Caco-2 (cell line): ENCODE measurements around the gene ETV6. TPM values are rescaled to one million over a fixed set of nuclear protein-coding genes. Genes with fewer than 3 reads are reported as not detected.

Experiments
- BruUV-seq: library from RNA; stranded (reverse); fragments of 400-500 nt; replicated peaks from 2 replicates; lab custom pipeline; 2021; lab: Mats Ljungman, UMichigan
- CTCF ChIA-PET: fragments of 300-600 bp; sonication (Branson Sonifier 250); formaldehyde crosslinking; loops from one replicate; lab custom pipeline; 2022; ENCODE audit warnings: antibody characterized with exemption; lab: Charles Lee
- POLR2A ChIA-PET: fragments of 300-600 bp; sonication (Branson Sonifier 250); formaldehyde crosslinking; loops from one replicate; lab custom pipeline; 2022; ENCODE audit warnings: antibody characterized with exemption; lab: Charles Lee
- DNase-seq, 2 experiments: peaks; one replicate each; pipeline versions ENCODE4 v3.0.0 to v3.0.0-alpha.2; 2020 to 2022
- H3K27me3 ChIP-seq: replicated peaks from 2 replicates; pipeline ENCODE4 v1.6.0; 2011; ENCODE audit warnings: low read length; ENCODE audit not compliant: control insufficient read depth, insufficient read depth
- H3K36me3 ChIP-seq: 2 replicates; pipeline ENCODE4 v1.5.1; 2011; ENCODE audit warnings: low read length; ENCODE audit not compliant: control insufficient read depth, insufficient read depth
- H3K4me1 ChIP-seq: fragments of 250-450 bp; sonication (Bioruptor Pico); 2 replicates; pipeline ENCODE4 v1.5.1; 2020; ENCODE audit warnings: mild to moderate bottlenecking
- H3K4me3 ChIP-seq: 2 replicates; pipeline ENCODE4 v1.5.1; 2011; ENCODE audit warnings: low read depth, mild to moderate bottlenecking, control low read depth, low read length
- H3K9me3 ChIP-seq: fragments of 250-450 bp; sonication (Bioruptor Pico); 2 replicates; pipeline ENCODE4 v1.5.1; 2020; ENCODE audit warnings: mild to moderate bottlenecking, moderate library complexity
- H3K27ac Mint-ChIP-seq: one replicate; pipeline ENCODE4 v1.8.0; 2022; ENCODE audit warnings: mixed read lengths; ENCODE audit not compliant: unreplicated experiment
- H3K27me3 Mint-ChIP-seq: one replicate; pipeline ENCODE4 v1.8.0; 2022; ENCODE audit warnings: mixed read lengths; ENCODE audit not compliant: insufficient read depth, unreplicated experiment
- H3K36me3 Mint-ChIP-seq: one replicate; pipeline ENCODE4 v1.8.0; 2022; ENCODE audit warnings: mild to moderate bottlenecking, mixed read lengths; ENCODE audit not compliant: insufficient read depth, unreplicated experiment
- H3K4me1 Mint-ChIP-seq: one replicate; pipeline ENCODE4 v1.8.0; 2022; ENCODE audit warnings: low read depth, mixed read lengths; ENCODE audit not compliant: unreplicated experiment
- H3K4me3 Mint-ChIP-seq: one replicate; pipeline ENCODE4 v1.8.0; 2022; ENCODE audit warnings: mild to moderate bottlenecking, moderate library complexity, mixed read lengths; ENCODE audit not compliant: unreplicated experiment
- H3K9me3 Mint-ChIP-seq: one replicate; pipeline ENCODE4 v1.8.0; 2022; ENCODE audit warnings: mixed read lengths; ENCODE audit not compliant: unreplicated experiment
- CTCF ChIP-seq, 2 experiments: fragments of 200-600 bp in 1 of 2; IDR thresholded peaks; 1 replicate in 1 of 2; 2 replicates in 1 of 2; pipeline versions ENCODE4 v1.5.1 to v1.8.0; 2011 to 2022; ENCODE audit warnings: antibody characterized with exemption in 1 of 2, control low read depth in 1 of 2, inconsistent platforms in 1 of 2, low read depth in 1 of 2, low read length in 1 of 2, mild to moderate bottlenecking in 1 of 2, moderate library complexity in 1 of 2; ENCODE audit not compliant: insufficient read depth in 1 of 2, severe bottlenecking in 1 of 2, unreplicated experiment in 1 of 2
- intact Hi-C: fragments of 100-400 bp; cut with micrococcal nuclease; formaldehyde crosslinking; loops from one replicate; pipeline ENCODE4 v1.10.0; 2022; ENCODE audit not compliant: unreplicated experiment
- total RNA-seq: library from RNA; stranded (reverse); gene quantifications from 2 replicates; pipeline ENCODE4 v1.2.3, GENCODE V29; 2022

Gene ETV6
- total RNA-seq, 1 experiment from 2014 or later = 15.6 TPM

DNA sequence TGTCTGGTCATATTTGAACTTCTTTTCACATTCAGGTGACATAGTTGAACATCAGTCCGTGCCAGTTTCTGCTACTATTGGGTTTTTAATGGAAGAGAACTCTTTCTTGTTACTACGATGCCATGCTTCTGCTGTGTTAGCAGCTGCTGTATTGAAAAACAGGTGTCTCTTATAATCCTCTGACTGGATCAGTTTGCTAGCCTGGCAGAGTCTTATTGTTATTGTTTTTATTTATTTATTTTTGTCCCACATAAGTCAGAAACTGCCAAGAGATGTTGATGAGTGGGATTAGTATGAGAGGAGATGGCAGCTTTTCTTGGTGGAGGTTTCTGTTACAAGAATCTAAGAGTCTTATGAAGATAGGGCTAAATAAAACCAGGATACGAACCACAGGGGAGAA, 14.6 kb downstream of the ETV6 start:
- intact Hi-C loops = no loop called here
- H3K4me3 ChIP-seq = no peak overlapping the region
- H3K36me3 Mint-ChIP-seq = no peaks in the 10 kb centered on the region
- TF ChIP-seq CTCF (IDR thresholded peaks at IDR 0.05; ENCODE audit: insufficient read depth in 1 of 2, low read depth in 1 of 2, low read length in 1 of 2, severe bottlenecking in 1 of 2, unreplicated experiment in 1 of 2) = no peak
- no peaks in the 10 kb centered on the region for H3K27me3 ChIP-seq
- BruUV-seq = no TSS peak
- no peaks in the 10 kb centered on the region for H3K4me1 ChIP-seq
- H3K27ac Mint-ChIP-seq = no peak overlapping the region
- peaks cover 2% of the 10 kb centered on the region for H3K4me1 Mint-ChIP-seq
- ChIA-PET POLR2A (no interaction called here), CTCF (no interaction called here)
- no peaks in the 10 kb centered on the region for H3K27me3 Mint-ChIP-seq
- H3K9me3 Mint-ChIP-seq = no peaks in the 10 kb centered on the region
- no peaks in the 10 kb centered on the region for H3K36me3 ChIP-seq
- no peak overlapping the region for H3K4me3 Mint-ChIP-seq
- no peaks in the 10 kb centered on the region for H3K9me3 ChIP-seq
- DNase-seq = no peak

- Histone ChIP-seq H3K4me3 (no peak overlapping the region), H3K27me3 (no peaks in the 10 kb centered on the region), H3K4me1 (no peaks in the 10 kb centered on the region), H3K36me3 (no peaks in the 10 kb centered on the region), H3K9me3 (no peaks in the 10 kb centered on the region)
- TF ChIP-seq CTCF (IDR thresholded peaks at IDR 0.05; ENCODE audit: insufficient read depth in 1 of 2, low read depth in 1 of 2, low read length in 1 of 2, severe bottlenecking in 1 of 2, unreplicated experiment in 1 of 2) = no peak
- intact Hi-C loops = no loop called here
- H3K4me3 Mint-ChIP-seq = no peak overlapping the region
- ChIA-PET POLR2A (no interaction called here), CTCF (no interaction called here)
- no peak for DNase-seq
- peaks cover 7% of the 10 kb centered on the region for H3K4me1 Mint-ChIP-seq
- no peaks in the 10 kb centered on the region for H3K9me3 Mint-ChIP-seq
- no peak overlapping the region for H3K27ac Mint-ChIP-seq
- H3K36me3 Mint-ChIP-seq = no peaks in the 10 kb centered on the region
- H3K27me3 Mint-ChIP-seq = peaks cover 2% of the 10 kb centered on the region
- BruUV-seq = no TSS peak
Observed at GRCh38 chr12:11666131-11667050, 16.9 kb downstream of the ETV6 start.

GRCh38 chr12:11667171-11667570, 17.7 kb downstream of the ETV6 start:
- Mint-ChIP-seq H3K4me3 (no peak overlapping the region), H3K36me3 (no peaks in the 10 kb centered on the region), H3K9me3 (no peaks in the 10 kb centered on the region), H3K27ac (no peak overlapping the region), H3K4me1 (peaks cover 7% of the 10 kb centered on the region), H3K27me3 (peaks cover 2% of the 10 kb centered on the region)
- no peaks in the 10 kb centered on the region for H3K4me1 ChIP-seq
- DNase-seq = no peak
- no TSS peak for BruUV-seq
- no peak overlapping the region for H3K4me3 ChIP-seq
- TF ChIP-seq CTCF (IDR thresholded peaks at IDR 0.05; ENCODE audit: insufficient read depth in 1 of 2, low read depth in 1 of 2, low read length in 1 of 2, severe bottlenecking in 1 of 2, unreplicated experiment in 1 of 2) = no peak
- no peaks in the 10 kb centered on the region for H3K27me3 ChIP-seq
- intact Hi-C loops = no loop called here
- no peaks in the 10 kb centered on the region for H3K36me3 ChIP-seq
- POLR2A ChIA-PET = no interaction called here
- CTCF ChIA-PET = no interaction called here
- H3K9me3 ChIP-seq = no peaks in the 10 kb centered on the region
